Cardiac muscle cell (in vitro differentiated cells and primary cell): Measurements from ENCODE around the gene FCGR3A. TPM values are rescaled to one million over a fixed set of nuclear protein-coding genes. Genes with fewer than 3 reads are reported as not detected.

ENCODE experiments used
- DNase-seq, 2 donors: peaks; one replicate each; pipeline versions ENCODE4 v3.0.0 to v3.0.0-alpha.2; 2010 to 2017; ENCODE audit warnings: low read depth in 1 of 2, low spot score in 1 of 2
- H3K27ac ChIP-seq: fragments of 200-600 bp; sonication (generic); 2 replicates; pipeline ENCODE4 v1.5.1; 2016
- H3K27me3 ChIP-seq: fragments of 200-600 bp; sonication (generic); 2 replicates; pipeline ENCODE4 v1.6.0; 2016; ENCODE audit warnings: control low read depth
- H3K36me3 ChIP-seq: fragments of 200-600 bp; sonication (generic); 2 replicates; pipeline ENCODE4 v1.5.1; 2016; ENCODE audit warnings: control low read depth
- H3K4me1 ChIP-seq: fragments of 200-600 bp; sonication (generic); 2 replicates; pipeline ENCODE4 v1.8.1; 2017; ENCODE audit warnings: low read depth, mild to moderate bottlenecking, mixed run types
- H3K4me3 ChIP-seq: fragments of 200-600 bp; sonication (generic); 2 replicates; pipeline ENCODE4 v1.5.1; 2016; ENCODE audit warnings: mild to moderate bottlenecking
- H3K9me3 ChIP-seq: fragments of 200-600 bp; sonication (generic); 2 replicates; pipeline ENCODE4 v1.5.1; 2017; ENCODE audit warnings: low read depth, mild to moderate bottlenecking, control low read depth
- polyA plus RNA-seq: library from polyadenylated mRNA; unstranded; fragments of >200 nt; fragmentation: Nextera tagmentation; extraction: Ambion mirVana; gene quantifications from 2 replicates; pipeline ENCODE4 v1.2.1, GENCODE V29; 2016
- total RNA-seq: library from RNA; depleted of rRNA; stranded (reverse); fragments of >200 nt; gene quantifications from 2 replicates; pipeline ENCODE4 v1.2.3, GENCODE V29; 2016
- TF ChIP-seq, protein P1 (sequence below): IDR thresholded peaks from 2 replicates; pipeline ENCODE4 v1.5.1; 2012; ENCODE audit warnings: low read depth, mild to moderate bottlenecking, low read length

The FCGR3A gene
- total and polyA plus RNA-seq, 2 experiments from 2014 or later, result not detected

GRCh38 chr1:161505686-161506085 lies 43.9 kb downstream of the FCGR3A start:
- Histone ChIP-seq H3K9me3 (no peaks in the 10 kb centered on the region), H3K4me1 (no peaks in the 10 kb centered on the region), H3K4me3 (no peak overlapping the region), H3K36me3 (no peaks in the 10 kb centered on the region), H3K27me3 (peaks cover 6% of the 10 kb centered on the region), H3K27ac (no peak overlapping the region)
- DNase-seq, result no peak
- TF ChIP-seq, protein P1, sequence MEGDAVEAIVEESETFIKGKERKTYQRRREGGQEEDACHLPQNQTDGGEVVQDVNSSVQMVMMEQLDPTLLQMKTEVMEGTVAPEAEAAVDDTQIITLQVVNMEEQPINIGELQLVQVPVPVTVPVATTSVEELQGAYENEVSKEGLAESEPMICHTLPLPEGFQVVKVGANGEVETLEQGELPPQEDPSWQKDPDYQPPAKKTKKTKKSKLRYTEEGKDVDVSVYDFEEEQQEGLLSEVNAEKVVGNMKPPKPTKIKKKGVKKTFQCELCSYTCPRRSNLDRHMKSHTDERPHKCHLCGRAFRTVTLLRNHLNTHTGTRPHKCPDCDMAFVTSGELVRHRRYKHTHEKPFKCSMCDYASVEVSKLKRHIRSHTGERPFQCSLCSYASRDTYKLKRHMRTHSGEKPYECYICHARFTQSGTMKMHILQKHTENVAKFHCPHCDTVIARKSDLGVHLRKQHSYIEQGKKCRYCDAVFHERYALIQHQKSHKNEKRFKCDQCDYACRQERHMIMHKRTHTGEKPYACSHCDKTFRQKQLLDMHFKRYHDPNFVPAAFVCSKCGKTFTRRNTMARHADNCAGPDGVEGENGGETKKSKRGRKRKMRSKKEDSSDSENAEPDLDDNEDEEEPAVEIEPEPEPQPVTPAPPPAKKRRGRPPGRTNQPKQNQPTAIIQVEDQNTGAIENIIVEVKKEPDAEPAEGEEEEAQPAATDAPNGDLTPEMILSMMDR, result no peak

DNA sequence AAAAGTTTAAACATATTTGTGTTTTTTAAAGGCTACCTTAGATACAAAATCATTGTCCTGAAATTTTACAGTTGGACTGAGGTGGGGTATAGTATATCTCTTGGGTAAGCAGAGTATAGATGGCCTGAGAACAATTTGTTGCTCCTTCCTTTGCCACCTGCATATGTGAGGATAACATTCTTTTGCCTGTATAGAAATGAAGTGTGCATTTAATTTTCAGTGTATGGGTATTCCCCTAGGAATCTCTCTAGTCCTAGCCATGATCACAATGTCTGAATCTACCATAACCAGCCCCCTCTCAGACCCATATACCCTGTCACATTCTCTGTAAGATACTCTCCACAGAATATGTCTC lies 46.2 kb downstream of the FCGR3A start:
- Histone ChIP-seq H3K36me3 (no peaks in the 10 kb centered on the region), H3K27me3 (peaks cover 27% of the 10 kb centered on the region), H3K4me1 (no peaks in the 10 kb centered on the region), H3K4me3 (no peak overlapping the region), H3K27ac (no peak overlapping the region), H3K9me3 (no peaks in the 10 kb centered on the region)
- no peak for DNase-seq
- TF ChIP-seq, protein P1, result no peak

- Histone ChIP-seq H3K36me3 (no peaks in the 10 kb centered on the region), H3K4me1 (no peaks in the 10 kb centered on the region), H3K27ac (no peak overlapping the region), H3K4me3 (no peak overlapping the region), H3K27me3 (peaks cover 27% of the 10 kb centered on the region), H3K9me3 (no peaks in the 10 kb centered on the region)
- TF ChIP-seq, protein P1, result no peak
- DNase-seq, result peak in 1 of 2 donors; percentile 60
Observed at GRCh38 chr1:161502641-161503393, 46.8 kb downstream of the FCGR3A start.

GRCh38 chr1:161502181-161502580 lies 47.4 kb downstream of the FCGR3A start:
- no peak overlapping the region for H3K4me3 ChIP-seq
- no peak for DNase-seq
- H3K27me3 ChIP-seq, result peaks cover 29% of the 10 kb centered on the region
- TF ChIP-seq, protein P1, result no peak
- no peaks in the 10 kb centered on the region for H3K9me3 ChIP-seq
- H3K36me3 ChIP-seq, result no peaks in the 10 kb centered on the region
- H3K4me1 ChIP-seq, result no peaks in the 10 kb centered on the region
- no peak overlapping the region for H3K27ac ChIP-seq

DNA sequence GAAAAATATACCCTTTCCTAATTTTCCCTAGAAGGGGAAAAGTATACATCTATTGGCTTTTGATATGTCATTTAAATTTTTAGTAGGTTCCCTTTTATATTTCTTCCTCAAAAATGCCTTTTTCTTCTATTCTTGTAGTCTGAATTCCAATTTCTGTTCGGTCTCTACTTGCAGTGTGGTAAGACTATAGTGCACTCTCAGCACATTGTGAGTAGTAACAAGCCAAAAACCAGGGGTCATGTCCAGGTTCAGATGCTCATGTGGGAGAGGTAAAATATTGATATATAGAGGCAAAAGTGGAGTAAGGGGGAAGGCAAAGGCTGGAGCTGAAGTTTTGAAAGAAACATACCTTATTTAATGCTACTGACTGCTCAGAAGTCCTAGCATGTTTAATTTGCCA lies 48.4 kb downstream of the FCGR3A start:
- TF ChIP-seq, protein P1, result no peak
- Histone ChIP-seq H3K4me1 (no peaks in the 10 kb centered on the region), H3K36me3 (no peaks in the 10 kb centered on the region), H3K9me3 (no peaks in the 10 kb centered on the region), H3K4me3 (no peak overlapping the region), H3K27me3 (peaks cover 33% of the 10 kb centered on the region), H3K27ac (no peak overlapping the region)
- no peak for DNase-seq
